ENCODE measurements around the gene RNF222.
"Not testable (repeated sequence)": the region's sequence is repeated elsewhere in the genome, so short reads cannot be mapped to it uniquely, and the experiment has no call there.

RNF222 gene

DNA sequence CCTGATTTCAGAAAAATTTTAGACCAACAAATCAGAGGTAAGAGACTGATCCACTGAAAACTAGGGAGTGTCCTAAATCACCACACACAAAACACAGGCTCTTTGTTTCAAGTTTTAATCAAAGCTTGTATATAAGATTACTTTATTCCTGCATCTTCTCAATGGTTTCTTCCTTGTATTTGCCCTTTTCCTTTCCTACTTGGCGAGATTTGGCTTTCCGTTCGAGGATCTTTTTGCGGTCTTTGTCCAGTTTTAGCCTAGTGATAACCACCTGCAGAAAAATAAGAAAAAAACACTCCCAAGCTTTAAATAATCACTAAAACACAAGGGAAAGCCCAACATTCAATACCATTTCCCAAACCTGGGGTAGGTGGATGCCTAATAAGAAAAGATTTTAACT lies 20.2 kb downstream of the RNF222 start:
- DNase-seq, result no peak

DNA sequence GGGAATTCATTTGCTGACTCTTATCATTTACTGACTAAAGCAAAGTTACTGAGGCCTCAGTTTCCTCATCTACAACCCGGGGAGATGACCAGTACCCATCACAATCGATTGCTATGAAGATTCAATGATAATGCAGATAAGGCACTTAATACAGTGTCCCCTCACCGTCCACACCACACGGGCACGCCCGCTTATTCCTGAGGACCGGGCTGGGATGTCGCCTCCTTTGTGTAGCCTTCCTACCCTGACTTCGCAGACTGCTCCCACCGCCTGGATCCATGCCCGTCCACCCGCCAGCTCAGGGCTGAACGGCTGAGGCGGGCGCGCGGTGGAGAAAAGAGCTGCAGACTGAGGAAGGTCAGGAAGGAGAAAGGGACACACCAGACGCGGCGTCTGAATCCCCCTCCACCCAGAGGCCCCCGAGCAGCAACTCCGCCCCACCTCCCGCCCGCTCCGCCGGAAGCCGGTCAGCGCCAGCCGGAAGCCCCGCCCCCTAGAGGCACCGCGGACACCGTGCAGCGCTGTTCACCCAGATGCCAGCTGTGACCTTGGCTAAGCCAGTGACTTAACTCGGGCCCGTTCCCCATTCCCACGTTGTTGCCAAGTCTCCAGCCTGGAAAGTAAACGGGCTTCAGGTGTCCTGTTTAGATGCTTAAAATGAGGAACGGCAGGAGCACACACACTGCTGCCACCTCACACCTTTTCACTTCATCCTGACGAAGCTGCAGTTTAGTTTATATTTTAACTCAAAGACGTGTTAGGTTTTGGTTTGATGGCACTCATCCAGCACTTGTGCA lies 21.2 kb downstream of the RNF222 start, which contains the start of gene KRABD2:
Gene KRABD2, minus strand, starts transcription at position 434 of the 797 bp plus-strand sequence.
- peak; percentile 34 for DNase-seq

DNA sequence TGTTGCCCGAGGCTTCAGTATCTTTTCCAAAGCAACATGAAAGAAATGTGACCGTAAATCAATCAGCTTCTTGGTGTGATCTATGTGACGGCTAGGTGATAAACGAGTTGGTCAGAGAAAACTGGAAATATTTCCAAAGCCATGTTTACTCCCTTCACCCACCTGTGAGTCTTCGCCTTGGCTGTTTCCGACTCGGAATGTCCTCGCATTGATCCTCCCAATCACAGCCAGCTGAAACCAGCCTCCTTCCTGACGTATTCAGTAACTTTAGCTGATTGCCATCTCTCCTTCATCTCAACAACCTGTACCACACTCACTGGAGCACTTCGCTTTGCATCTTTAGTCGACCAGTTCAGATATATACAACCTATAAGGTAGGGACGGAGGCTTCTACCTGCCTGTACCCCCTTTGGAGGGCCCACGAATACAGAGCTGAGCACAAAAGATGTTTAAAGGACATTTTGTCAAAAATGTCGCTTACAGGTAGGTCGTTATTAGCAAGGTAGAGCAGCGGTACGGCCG lies 21.8 kb downstream of the RNF222 start:
- DNase-seq, result no peak

DNA sequence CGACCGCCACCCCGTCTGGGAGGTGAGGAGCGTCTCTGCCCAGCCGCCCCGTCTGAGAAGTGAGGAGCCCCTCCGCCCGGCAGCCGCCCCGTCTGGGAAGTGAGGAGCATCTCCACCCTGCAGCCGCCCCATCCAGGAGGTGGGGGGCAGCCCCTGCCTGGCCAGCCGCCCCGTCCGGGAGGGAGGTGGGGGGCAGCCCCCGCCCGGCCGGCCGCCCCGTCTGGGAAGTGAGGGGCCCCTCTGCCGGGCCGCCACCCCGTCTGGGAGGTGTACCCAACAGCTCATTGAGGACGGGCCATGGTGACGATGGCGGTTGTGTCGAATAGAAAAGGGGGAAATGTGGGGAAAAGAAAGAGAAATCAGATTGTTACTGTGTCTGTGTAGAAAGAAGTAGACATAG lies 23.8 kb downstream of the RNF222 start:
- not testable (repeated sequence) for DNase-seq

DNA sequence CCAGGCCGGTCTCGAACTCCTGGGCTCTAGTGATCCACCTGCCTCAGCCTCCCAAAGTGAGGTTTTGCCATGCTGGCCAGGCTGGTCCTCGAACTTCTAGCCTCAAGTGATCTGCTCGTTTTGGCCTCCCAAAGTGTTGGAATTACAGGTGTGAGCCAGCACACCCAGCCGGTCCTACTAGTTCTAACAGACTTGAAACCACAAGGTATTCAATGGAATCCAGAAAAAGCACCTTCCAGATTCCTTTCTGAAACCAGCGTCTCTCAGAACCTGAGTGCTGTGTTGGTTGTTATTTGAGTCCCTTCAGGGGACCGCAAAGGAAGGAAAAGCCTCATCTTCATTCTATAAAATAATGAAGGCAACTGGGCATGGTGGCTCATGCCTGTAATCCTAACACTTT lies 25.2 kb downstream of the RNF222 start:
- DNase-seq, result no peak

DNA sequence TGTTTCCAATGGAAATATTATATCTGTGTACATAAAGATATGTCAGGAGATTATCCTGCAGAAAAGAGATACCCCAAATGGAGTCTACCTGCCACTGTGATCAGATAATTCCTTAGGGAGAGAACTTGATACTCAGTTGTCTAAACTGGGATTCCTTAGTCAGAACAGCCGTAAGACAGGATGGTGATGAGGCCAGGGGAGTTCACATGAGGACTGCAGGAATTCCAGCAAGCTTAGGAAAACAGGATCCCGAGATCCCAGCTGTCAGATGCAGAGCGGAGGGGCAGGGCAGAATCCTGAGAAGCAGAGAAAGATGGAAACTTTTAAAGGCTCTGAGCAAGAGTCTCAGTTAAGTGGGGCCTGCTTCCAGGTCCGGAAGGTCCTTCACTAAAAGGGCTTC lies 25.8 kb downstream of the RNF222 start:
- DNase-seq, result no peak

DNA sequence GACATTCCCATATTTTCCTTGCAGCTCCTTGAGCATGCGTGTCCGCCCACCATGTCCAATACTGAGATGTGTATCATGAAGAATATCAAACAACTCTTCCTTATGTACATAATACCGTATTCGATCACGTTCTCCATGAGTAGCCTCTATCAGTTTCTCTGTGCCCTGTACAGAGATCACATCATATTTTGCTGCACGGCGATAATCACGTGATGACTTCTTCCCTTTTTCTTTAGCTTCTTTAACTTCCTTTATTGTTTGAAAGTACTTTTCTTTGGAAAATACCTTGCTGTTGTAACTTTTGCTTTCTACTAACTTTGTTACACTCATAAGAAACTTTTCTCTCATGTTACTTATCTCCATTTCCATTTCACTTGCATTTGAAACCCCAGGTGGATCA lies 27.7 kb downstream of the RNF222 start:
- DNase-seq, result no peak

DNA sequence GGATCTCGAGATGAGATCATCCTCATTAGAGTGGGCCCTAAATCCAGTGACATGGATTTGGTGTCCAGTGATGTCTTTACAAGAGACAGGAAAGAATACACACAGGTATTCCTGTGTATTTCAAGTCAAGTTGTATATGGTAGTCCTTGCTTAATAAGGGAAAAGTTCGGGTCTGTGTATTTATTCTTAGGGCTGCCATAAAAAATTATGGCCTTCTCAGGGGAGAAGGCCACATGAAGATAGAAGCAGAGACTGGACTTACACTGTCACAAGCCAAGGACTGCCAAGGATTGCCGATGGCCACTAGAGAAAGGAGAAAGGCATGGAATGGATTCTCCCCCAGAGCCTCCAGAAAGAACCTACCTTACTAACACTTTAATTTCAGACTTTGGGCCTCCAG lies 29.4 kb downstream of the RNF222 start:
- no peak for DNase-seq

DNA sequence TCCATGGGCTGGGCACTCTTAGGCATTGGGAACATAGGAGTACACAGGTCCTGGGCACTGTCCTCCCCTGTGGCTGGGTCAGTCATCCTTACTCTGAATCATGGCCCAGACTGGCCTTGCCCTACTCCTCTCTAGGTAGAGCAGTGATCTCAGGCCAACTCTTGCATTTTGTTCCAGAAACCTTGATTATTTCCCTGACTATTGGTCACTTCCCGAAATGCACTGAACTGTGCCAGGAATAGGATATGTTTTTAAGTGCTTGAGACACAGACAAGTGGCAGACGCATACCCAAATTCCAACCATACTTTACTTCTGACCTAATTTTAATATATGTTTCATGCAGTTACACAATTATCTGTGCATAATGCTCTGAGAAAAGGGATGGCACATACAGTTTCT lies 31.4 kb downstream of the RNF222 start:
- no peak for DNase-seq

DNA sequence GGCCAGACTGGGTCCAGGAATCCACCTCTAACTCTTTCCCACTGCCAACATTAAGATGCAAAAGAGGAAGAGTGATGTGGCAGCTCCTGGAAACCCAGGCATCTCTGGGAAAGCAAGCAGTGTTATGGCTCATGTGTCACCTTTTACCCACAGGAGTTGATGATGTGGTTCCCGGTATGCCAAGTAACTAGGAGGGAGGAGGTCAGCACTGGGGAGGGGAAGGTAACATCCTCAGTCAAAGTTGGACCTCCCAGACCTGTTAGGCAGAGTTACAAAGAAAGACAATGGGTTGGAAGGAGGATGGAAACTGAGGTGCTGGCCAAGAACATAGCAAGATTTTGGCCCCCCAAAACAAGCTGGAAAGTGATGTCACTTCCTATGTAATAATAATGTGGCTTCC lies 32.5 kb downstream of the RNF222 start:
- DNase-seq, result no peak

DNA sequence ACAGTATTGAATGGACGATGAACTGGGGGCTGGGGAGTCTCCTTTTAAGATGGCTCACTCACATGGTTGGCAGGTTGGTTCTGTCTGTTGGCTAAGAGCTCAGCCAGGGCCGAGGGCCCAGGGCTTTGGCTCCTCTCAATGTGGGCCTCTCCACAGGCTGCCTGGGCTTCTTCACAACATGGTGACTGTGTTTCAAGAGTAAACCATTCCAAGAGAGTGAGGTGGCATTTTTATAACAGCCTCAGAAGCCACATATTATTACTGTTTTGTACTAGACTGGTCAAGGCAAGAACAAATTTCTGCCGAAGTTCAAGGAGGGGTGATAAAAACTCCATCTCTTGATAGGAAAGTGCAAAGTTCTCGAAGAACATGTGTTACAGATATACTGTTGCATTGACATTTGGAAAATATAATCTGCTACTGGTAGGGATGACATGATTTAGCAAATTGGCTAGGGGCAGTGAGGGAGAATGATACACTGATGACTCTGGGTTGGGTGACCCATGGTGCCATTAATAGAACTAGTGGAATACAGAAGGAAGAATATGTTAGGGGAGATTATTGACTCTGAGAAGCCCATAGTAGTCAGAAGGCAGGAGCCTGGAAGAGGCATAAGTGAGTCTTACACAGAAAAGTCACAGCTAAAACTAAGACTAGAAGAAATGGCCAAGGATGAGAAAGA lies 34.8 kb downstream of the RNF222 start:
- no peak for DNase-seq

DNA sequence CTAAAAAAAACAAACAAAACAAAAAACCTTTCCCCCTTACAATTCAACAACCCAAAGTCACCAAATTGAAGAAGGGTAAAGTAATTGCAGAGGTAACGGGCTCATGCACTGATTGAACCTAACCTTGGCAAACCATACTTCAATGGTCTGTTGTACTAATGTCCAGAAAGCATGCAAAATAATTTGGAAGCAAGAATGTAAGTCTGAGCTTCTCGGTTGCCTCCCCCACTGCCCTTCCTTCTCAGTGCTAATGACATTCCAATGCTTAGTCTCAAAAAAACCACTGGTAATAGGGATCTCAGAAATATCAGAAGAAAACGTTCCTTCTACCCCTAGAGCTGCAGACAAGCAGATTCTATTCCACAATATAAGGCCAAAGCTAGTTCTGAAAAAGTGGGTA lies 36.9 kb downstream of the RNF222 start:
- no peak for DNase-seq

DNA sequence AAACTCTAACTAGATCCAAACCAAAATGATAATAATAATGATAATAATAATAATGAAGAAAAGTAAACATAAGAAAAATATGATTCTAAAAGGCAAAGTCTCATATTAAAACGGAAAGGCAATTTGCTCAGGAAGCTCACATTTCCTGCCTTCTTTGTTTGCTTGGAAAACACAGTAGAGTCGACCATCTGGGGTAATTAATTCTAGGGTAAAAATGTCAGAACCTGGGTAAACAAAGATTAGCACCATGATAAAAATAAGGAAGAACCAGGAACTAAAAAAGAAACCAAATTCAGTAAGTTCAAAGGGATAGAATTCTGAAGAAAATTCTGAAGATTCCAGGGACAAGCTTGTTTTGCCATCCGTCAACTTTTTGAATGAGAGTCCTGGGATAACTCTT lies 37.4 kb downstream of the RNF222 start:
- DNase-seq, result no peak

DNA sequence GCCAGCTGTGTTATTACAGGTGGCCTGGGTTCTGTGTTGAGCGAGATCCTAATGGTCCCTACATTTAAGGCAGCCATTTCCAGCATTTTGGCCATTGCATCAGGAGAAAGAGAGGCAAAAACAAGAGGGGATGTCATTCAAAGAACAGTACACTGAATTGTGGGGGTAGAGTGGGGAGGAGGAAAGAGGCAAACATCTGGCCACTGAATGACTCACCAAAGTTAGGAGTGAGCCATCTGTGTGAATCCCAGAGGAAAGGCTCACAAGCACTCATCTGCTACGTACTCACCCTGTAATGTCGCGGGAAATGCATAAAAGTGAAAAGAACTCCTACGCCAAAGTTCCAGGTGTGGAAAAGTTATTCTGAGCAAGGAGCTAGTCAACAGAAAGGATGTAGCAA lies 37.9 kb downstream of the RNF222 start:
- no peak for DNase-seq

DNA sequence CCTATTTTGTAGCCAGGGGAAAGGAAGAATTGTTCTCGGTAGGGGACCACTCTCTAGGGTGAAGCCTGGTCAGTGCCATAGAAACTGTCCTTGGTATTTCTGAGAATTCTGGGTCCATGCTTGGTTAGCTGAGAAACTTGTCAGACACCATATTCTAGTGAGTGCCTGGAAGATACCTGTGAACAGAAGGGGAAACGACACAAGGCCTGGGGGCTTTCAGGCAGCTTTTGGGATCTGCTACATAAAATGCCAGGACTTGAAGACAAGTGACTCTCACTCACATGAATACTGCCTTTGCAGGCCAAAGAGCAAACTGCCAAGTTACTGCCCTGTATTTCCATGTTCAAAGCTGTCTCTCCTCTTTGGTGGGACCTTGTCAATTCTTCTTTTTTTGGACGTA lies 39.7 kb downstream of the RNF222 start:
- DNase-seq, result no peak

DNA sequence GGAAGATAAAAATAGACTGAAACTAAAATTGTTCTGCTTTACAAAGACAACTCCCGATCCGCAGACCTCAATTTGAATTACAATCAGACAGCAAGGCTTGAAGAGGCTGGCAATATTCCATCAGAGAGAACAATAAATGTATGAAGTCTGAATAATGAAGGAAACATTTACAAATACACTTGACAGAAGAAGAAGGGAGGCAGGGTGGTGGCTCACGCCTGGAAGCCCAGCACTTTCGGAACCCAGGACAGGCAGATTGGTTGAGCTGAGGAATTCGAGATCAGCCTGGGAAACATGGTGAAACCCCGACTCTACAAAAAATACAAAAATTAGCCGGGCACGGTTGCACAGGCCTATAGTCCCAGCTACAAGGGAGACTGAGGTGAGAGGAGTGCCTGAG lies 43.4 kb downstream of the RNF222 start:
- no peak for DNase-seq

DNA sequence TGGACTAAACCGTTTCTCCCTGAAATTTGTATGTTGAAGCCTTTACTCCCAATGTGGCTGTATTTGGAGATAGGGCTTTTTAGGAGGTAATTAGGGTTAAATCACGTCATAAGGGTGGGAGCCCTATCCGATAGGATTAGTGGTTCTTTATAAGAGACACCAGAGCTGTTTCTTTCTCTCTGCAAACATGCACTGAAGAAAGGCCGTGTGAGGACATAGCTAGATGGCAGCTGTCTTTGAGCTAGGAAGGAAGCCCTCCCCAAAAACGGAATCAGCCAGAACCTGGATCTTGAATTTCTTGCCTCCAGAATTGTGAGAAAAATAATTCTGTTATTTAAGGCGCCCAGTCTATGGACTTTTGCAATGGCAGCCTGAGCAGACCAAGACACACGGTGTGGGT lies 43.9 kb downstream of the RNF222 start:
- no peak for DNase-seq

DNA sequence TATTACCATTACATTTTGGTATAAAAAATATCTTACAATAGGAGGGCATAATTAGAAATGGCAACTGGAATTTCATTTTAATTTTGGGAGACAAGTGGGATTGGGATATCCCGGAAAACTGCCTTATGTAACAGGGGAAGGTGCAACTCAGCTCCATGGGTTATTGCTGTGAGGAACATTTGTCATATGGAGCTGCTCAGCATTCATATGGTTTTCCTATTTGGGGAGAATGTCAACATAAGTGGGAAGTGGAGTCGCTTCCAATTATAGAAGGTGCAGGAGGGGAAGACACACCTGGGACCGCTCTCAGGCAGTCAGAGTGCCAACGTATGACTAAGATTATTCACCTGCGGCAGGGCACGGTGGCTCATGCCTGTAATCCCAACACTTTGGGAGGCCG lies 47.3 kb downstream of the RNF222 start:
- DNase-seq, result no peak

DNA sequence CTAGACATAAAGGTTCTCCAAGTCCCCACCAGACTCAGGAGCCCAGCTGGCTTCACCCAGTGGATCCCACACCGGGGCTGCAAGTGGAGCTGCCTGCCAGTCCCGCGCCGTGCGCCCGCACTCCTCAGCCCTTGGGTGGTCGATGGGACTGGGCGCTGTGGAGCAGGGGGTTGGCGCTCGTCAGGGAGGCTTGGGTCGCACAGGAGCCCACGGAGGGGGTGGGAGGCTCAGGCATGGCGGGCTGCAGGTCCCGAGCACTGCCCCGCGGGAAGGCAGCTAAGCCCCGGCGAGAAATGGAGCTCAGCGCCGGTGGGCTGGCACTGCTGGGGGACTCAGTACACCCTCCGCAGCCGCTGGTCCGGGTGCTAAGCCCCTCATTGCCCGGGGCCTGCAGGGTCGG lies 50.6 kb downstream of the RNF222 start:
- DNase-seq, result not testable (repeated sequence)

DNA sequence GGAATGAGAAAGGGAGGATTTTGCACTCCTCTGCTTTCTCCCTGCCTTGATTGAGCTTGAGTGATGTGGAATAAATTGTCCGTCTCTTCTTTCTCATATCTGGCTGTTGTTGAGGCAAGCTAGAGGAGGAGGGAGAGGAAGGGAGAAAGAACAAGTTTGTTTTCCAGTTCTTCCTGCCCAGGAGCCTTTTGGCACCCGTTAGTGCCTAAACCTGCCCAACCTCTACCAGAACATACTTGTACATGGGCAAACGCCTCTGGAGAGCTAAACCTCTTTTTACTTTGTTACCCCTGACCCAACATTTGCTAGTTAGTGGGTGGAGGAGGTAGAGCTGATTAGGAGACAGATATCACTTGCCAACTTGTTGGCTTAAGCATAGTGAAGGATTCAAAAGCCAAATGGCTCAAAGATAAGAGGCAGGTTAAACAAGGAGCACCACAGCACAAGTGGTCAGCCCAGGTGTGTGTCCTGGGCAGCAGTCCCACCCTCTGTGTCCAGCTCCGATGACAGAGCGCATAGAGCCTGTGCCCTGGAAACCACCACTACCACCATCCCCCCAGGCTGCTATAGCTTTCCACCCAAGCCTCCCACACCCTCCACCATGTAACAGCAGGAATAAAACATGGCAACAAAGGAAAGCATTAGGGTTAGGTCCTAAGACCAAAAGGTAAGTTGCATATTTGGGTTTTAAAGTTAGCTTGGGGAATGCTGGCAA lies 51.5 kb downstream of the RNF222 start:
- DNase-seq, result no peak

DNA sequence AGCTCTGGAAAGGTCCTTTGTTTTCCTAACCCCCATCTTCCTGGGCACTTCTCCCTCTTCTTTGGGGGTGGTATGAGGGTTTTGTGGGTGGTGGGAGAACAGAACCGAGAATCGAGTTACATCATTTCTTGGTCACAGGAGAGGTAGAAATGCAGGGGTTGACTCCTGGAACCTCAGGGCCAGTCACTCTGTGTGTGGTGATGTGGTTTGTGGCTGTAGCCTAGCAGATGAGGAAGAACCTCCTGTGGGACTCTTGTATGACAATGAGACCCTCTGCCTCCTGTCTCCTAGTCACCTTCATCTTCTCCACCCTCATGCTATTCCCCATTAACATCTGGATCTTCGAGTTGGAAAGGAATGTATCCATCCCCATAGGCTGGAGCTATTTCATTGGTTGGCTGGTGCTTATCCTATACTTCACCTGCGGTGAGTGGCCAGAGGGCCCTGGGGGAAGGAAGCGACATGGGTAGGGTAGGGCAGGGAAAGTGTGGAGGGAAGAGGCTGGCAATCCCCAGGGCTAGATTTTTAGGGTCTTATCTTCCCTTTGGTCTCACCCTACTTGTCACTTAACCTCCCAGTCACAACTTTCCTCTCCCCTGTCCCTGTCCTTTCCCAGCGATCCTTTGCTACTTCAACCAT lies 52.5 kb downstream of the RNF222 start:
- no peak for DNase-seq

DNA sequence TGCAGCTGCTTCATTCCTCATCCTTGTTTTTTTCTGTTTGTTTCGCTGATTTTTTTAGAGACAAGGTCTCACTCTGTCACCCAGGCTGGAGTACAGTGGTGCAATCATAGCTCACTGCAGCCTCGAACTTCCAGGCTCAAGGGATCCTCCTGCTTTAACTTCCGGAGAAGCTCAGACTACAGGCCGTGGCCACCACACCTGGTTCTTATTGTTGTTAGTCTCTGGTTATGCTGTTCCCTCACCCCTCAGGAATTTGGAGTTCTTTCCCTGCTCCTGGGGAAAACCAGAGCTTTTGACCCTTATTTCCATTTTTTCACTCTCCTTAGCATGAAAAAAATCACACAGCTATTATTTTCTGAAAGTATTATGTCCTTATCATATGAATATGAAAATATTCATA lies 56.2 kb downstream of the RNF222 start:
- DNase-seq, result no peak
